Right atrium auricular region (tissue), 2 donors: ENCODE measurements around the gene METRN. TPM values are rescaled to one million over a fixed set of nuclear protein-coding genes. Genes with fewer than 3 reads are reported as not detected.

ENCODE experiments used
- DNase-seq: peaks from one replicate; pipeline ENCODE4 v3.0.0-alpha.2; 2019; ENCODE audit warnings: low spot score
- H3K27ac ChIP-seq, 2 donors: fragments of 200-600 bp; sonication (generic); 1 replicate in 1 of 2; 2 replicates in 1 of 2; pipeline ENCODE4 v1.5.1; 2016 to 2019
- H3K27me3 ChIP-seq, 2 donors: fragments of 200-600 bp; sonication (generic); one replicate each; pipeline versions ENCODE4 v1.5.1 to v1.6.0; 2017 to 2019
- H3K36me3 ChIP-seq: fragments of 200-600 bp; sonication (generic); one replicate; pipeline ENCODE4 v1.5.1; 2016
- H3K4me1 ChIP-seq, 2 donors: fragments of 200-600 bp; sonication (generic); one replicate each; pipeline versions ENCODE4 v1.5.1 to v1.6.0; 2017 to 2019
- H3K4me3 ChIP-seq, 2 donors: fragments of 200-600 bp; sonication (generic); 1 replicate in 1 of 2; 2 replicates in 1 of 2; pipeline ENCODE4 v1.5.1; 2017 to 2019; ENCODE audit warnings: mild to moderate bottlenecking in 1 of 2, moderate library complexity in 1 of 2
- H3K9me3 ChIP-seq, 2 donors: fragments of 200-600 bp; sonication (generic); one replicate each; pipeline ENCODE4 v1.5.1; 2019
- total RNA-seq, 2 donors: library from RNA; depleted of rRNA; stranded (reverse); fragments of >200 nt; gene quantifications; one replicate each; pipeline ENCODE4 v1.1.0, GENCODE V29; 2016
- TF ChIP-seq, protein P1 (sequence below), 2 donors: fragments of 200-600 bp; sonication (generic); IDR thresholded peaks; one replicate each; pipeline ENCODE4 v1.5.1; 2019; ENCODE audit warnings: antibody characterized with exemption in 2 of 2

The METRN gene
- total RNA-seq, 2 donors from 2014 or later = 58.9 to 61.3 TPM

GRCh38 chr16:676913-677312 is 38.0 kb upstream of the METRN start:
- Histone ChIP-seq H3K27ac (no peak overlapping the region), H3K4me3 (no peak overlapping the region), H3K4me1 (peaks cover 0 to 44% of the 10 kb centered on the region in 2 donors), H3K27me3 (no peaks in the 10 kb centered on the region), H3K36me3 (peaks cover 25% of the 10 kb centered on the region), H3K9me3 (no peaks in the 10 kb centered on the region)
- TF ChIP-seq, protein P1, sequence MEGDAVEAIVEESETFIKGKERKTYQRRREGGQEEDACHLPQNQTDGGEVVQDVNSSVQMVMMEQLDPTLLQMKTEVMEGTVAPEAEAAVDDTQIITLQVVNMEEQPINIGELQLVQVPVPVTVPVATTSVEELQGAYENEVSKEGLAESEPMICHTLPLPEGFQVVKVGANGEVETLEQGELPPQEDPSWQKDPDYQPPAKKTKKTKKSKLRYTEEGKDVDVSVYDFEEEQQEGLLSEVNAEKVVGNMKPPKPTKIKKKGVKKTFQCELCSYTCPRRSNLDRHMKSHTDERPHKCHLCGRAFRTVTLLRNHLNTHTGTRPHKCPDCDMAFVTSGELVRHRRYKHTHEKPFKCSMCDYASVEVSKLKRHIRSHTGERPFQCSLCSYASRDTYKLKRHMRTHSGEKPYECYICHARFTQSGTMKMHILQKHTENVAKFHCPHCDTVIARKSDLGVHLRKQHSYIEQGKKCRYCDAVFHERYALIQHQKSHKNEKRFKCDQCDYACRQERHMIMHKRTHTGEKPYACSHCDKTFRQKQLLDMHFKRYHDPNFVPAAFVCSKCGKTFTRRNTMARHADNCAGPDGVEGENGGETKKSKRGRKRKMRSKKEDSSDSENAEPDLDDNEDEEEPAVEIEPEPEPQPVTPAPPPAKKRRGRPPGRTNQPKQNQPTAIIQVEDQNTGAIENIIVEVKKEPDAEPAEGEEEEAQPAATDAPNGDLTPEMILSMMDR (IDR thresholded peaks at IDR 0.05) = no peak
- DNase-seq = no peak

- TF ChIP-seq, protein P1 (IDR thresholded peaks at IDR 0.05) = no peak
- H3K27ac ChIP-seq = no peak overlapping the region
- H3K9me3 ChIP-seq = no peaks in the 10 kb centered on the region
- no peak overlapping the region for H3K4me3 ChIP-seq
- peaks cover 25% of the 10 kb centered on the region for H3K36me3 ChIP-seq
- no peak for DNase-seq
- peaks cover 0 to 51% of the 10 kb centered on the region in 2 donors for H3K4me1 ChIP-seq
- H3K27me3 ChIP-seq = no peaks in the 10 kb centered on the region
Observed at GRCh38 chr16:677316-678190, 37.4 kb upstream of the METRN start.

DNA sequence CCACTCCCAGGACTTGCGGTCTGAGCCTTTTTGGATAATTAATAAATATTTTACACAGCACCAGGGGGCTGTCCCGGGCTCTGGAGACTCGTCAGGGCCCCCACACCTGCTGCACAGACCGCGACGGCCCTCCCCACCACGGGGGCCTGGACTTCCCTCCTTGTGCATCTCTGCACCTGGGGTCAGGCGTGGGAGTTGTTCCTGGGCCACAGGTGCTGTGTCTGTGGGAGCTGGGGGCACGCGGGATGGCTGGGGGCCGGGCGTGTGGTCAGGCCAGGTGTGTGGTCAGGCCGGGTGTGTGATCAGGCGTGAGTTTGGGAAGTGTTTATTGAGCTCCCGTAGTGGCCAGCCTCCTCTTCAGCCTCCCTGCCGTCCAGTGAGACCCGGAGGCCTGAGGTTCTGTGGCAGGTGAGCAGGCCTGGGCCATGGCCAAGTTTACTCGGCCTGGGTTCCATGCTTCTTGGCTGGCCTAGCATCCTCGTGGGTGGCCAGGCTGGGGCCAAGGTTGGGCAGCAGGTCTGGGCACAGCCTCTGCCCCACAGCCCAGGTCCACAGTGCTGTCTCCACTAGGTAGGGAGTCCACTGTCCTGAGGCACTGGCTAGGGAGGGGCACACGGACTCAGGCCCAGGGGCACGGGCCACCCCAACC is 36.6 kb upstream of the METRN start:
- Histone ChIP-seq H3K27me3 (no peaks in the 10 kb centered on the region), H3K27ac (no peak overlapping the region), H3K4me1 (peaks cover 0 to 58% of the 10 kb centered on the region in 2 donors), H3K4me3 (no peak overlapping the region), H3K9me3 (no peaks in the 10 kb centered on the region), H3K36me3 (peaks cover 23% of the 10 kb centered on the region)
- no peak for DNase-seq
- TF ChIP-seq, protein P1 (IDR thresholded peaks at IDR 0.05) = no peak

GRCh38 chr16:678858-679813 is 35.8 kb upstream of the METRN start:
- DNase-seq = peak; percentile 74
- TF ChIP-seq, protein P1 (IDR thresholded peaks at IDR 0.05) = no peak
- H3K9me3 ChIP-seq = no peaks in the 10 kb centered on the region
- H3K4me3 ChIP-seq = peak overlapping the region; percentile 44 to 82
- no peaks in the 10 kb centered on the region for H3K27me3 ChIP-seq
- peaks cover 20% of the 10 kb centered on the region for H3K36me3 ChIP-seq
- H3K4me1 ChIP-seq = peaks cover 0 to 63% of the 10 kb centered on the region in 2 donors
- H3K27ac ChIP-seq = peak overlapping the region; percentile 95 to 99

- TF ChIP-seq, protein P1 (IDR thresholded peaks at IDR 0.05) = no peak
- Histone ChIP-seq H3K9me3 (no peaks in the 10 kb centered on the region), H3K4me1 (peaks cover 0 to 61% of the 10 kb centered on the region in 2 donors), H3K36me3 (peaks cover 20% of the 10 kb centered on the region), H3K4me3 (peak within 1 kb of the TSS; percentile 82 to 88), H3K27me3 (no peaks in the 10 kb centered on the region), H3K27ac (peak within 1 kb of the TSS; percentile 95 to 99)
- peak; percentile 80 for DNase-seq
Observed at GRCh38 chr16:679814-680624, 34.9 kb upstream of the METRN start, which contains the start of gene STUB1. STUB1 (plus strand) TSS chr16:680410; CDS start chr16:680526, 116 bp downstream.
